ENCODE data around the gene CACNA1B.

CACNA1B gene

DNA sequence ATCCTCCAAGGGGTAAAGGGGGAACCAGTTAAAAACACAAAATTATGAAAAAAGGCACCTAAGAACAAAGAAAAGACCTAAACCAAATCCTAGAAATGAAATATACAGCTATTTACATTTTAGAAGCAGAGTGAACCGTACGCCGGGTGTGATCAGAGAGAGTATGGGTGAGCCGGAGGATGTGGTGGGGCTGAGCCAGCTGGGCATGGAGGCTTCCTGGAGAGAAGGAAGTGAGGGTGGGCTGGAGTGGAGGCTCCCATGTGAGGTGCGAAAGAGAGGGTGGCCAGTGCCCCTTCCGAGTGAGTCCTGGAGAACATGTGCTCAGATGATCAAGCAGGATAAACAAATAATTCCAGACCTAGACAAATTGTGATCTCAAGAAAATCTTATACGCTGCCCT is 111.6 kb downstream of the CACNA1B start:
- Histone ChIP-seq H3K4me1 (ENCODE audit: low read length) (no peaks in the 10 kb centered on the region), H3F3A (ENCODE audit: insufficient read depth, low read length) (no peaks in the 10 kb centered on the region), H3K79me2 (ENCODE audit: low read length) (no peaks in the 10 kb centered on the region), H2AFZ (ENCODE audit: low read length) (no peak overlapping the region), H3K9me2 (replicated peaks; ENCODE audit: insufficient read depth, low read length) (no peaks in the 10 kb centered on the region), H3K9me3 (replicated peaks; ENCODE audit: insufficient read depth, low read length) (no peaks in the 10 kb centered on the region), H3K4me2 (ENCODE audit: low read depth, low read length) (no peak overlapping the region), H4K20me1 (ENCODE audit: insufficient read depth, low read length) (no peaks in the 10 kb centered on the region), H3K9ac (ENCODE audit: low read length) (no peak overlapping the region), H3K27me3 (replicated peaks; ENCODE audit: insufficient read depth, low read length) (peaks cover 96% of the 10 kb centered on the region), H3K27ac (ENCODE audit: low read length) (no peak overlapping the region), H3K4me3 (ENCODE audit: low read length) (no peak overlapping the region), H3K36me3 (replicated peaks; ENCODE audit: insufficient read depth, low read length) (no peaks in the 10 kb centered on the region)
- DNase-seq: no peak
- TF ChIP-seq EZH2phosphoT487 (IDR thresholded peaks at IDR 0.05; ENCODE audit: low read length): no peak
- TF ChIP-seq CTCF (IDR thresholded peaks at IDR 0.05; ENCODE audit: low read length): no peak
- no peak for TF ChIP-seq EZH2 (optimal IDR thresholded peaks at IDR 0.05; ENCODE audit: low read depth, low read length)

GRCh38 chr9:137989999-137990715 is 112.6 kb downstream of the CACNA1B start:
- TF ChIP-seq EZH2phosphoT487 (IDR thresholded peaks at IDR 0.05; ENCODE audit: low read length): no peak
- TF ChIP-seq EZH2 (optimal IDR thresholded peaks at IDR 0.05; ENCODE audit: low read depth, low read length): no peak
- TF ChIP-seq CTCF (IDR thresholded peaks at IDR 0.05; ENCODE audit: low read length): no peak; the same call in 1 of the 2 replicates
- no peaks in the 10 kb centered on the region for H3F3A ChIP-seq (ENCODE audit: insufficient read depth, low read length)
- DNase-seq: no peak
- no peak overlapping the region for H3K27ac ChIP-seq (ENCODE audit: low read length)
- no peak overlapping the region for H3K4me3 ChIP-seq (ENCODE audit: low read length)
- H3K9me3 ChIP-seq (replicated peaks; ENCODE audit: insufficient read depth, low read length): no peaks in the 10 kb centered on the region
- H3K27me3 ChIP-seq (replicated peaks; ENCODE audit: insufficient read depth, low read length): peaks cover 89% of the 10 kb centered on the region
- H2AFZ ChIP-seq (ENCODE audit: low read length): no peak overlapping the region
- no peaks in the 10 kb centered on the region for H3K79me2 ChIP-seq (ENCODE audit: low read length)
- no peaks in the 10 kb centered on the region for H3K9me2 ChIP-seq (replicated peaks; ENCODE audit: insufficient read depth, low read length)
- no peak overlapping the region for H3K4me2 ChIP-seq (ENCODE audit: low read depth, low read length)
- no peaks in the 10 kb centered on the region for H3K36me3 ChIP-seq (replicated peaks; ENCODE audit: insufficient read depth, low read length)
- no peaks in the 10 kb centered on the region for H4K20me1 ChIP-seq (ENCODE audit: insufficient read depth, low read length)
- H3K9ac ChIP-seq (ENCODE audit: low read length): no peak overlapping the region
- no peaks in the 10 kb centered on the region for H3K4me1 ChIP-seq (ENCODE audit: low read length)

DNA sequence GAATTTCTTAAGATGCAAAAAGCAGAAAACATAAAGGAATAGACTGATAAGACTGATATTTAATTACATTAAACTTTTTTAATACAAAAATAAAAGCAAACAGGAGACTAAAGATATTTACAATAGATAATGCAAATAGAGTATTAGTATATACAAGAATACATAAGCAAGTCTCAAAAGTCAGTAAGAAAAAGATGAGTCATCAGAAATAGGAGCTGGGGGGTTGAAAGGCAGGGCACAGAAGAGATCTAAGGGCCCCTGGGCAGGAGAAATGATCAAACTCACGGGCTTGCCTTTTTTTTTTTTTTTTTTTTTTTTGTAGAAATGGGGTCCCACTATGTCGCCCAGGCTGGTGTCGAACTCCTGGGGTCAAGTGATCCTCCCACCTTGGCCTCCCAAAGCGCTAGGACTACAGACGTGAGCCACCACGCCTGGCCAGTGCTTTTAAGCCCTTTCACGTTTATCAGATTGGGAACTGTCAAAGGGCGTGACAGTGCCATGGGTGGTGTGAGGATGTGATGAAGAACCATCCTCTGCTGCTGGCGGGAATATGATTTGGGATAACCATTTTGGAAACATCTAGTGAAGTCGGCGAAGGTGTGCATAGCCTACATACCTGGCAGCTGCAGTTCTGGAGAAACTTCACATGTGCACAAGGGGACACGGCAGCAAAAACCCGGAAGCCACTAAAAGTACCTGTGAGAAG is 126.1 kb downstream of the CACNA1B start:
- H3K9me2 ChIP-seq (replicated peaks; ENCODE audit: insufficient read depth, low read length): no peaks in the 10 kb centered on the region
- DNase-seq: no peak
- H3K9me3 ChIP-seq (replicated peaks; ENCODE audit: insufficient read depth, low read length): no peaks in the 10 kb centered on the region
- no peak overlapping the region for H3K9ac ChIP-seq (ENCODE audit: low read length)
- no peak overlapping the region for H2AFZ ChIP-seq (ENCODE audit: low read length)
- H3K27ac ChIP-seq (ENCODE audit: low read length): no peak overlapping the region
- TF ChIP-seq EZH2 (optimal IDR thresholded peaks at IDR 0.05; ENCODE audit: low read depth, low read length) (no peak), EZH2phosphoT487 (IDR thresholded peaks at IDR 0.05; ENCODE audit: low read length) (no peak), CTCF (IDR thresholded peaks at IDR 0.05; ENCODE audit: low read length) (no peak)
- H3F3A ChIP-seq (ENCODE audit: insufficient read depth, low read length): no peaks in the 10 kb centered on the region
- no peak overlapping the region for H3K4me2 ChIP-seq (ENCODE audit: low read depth, low read length)
- peaks cover 93% of the 10 kb centered on the region for H3K27me3 ChIP-seq (replicated peaks; ENCODE audit: insufficient read depth, low read length)
- H4K20me1 ChIP-seq (ENCODE audit: insufficient read depth, low read length): no peaks in the 10 kb centered on the region
- no peaks in the 10 kb centered on the region for H3K4me1 ChIP-seq (ENCODE audit: low read length)
- H3K4me3 ChIP-seq (ENCODE audit: low read length): no peak overlapping the region
- no peaks in the 10 kb centered on the region for H3K36me3 ChIP-seq (replicated peaks; ENCODE audit: insufficient read depth, low read length)
- no peaks in the 10 kb centered on the region for H3K79me2 ChIP-seq (ENCODE audit: low read length)
